Esophagus squamous epithelium (tissue), 5 donors: ENCODE results near the gene MBD5. TPM values are rescaled to one million over a fixed set of nuclear protein-coding genes. Genes with fewer than 3 reads are reported as not detected.

Experiments
- DNase-seq: peaks from one replicate; lab custom pipeline; 2025; lab: John Stamatoyannopoulos, UW
- H3K27ac ChIP-seq, 4 donors: fragments of 200-600 bp; sonication (generic); one replicate each; pipeline ENCODE4 v1.5.1; 2016 to 2019; ENCODE audit warnings: mild to moderate bottlenecking in 1 of 4
- H3K27me3 ChIP-seq, 4 donors: fragments of 200-600 bp; sonication (generic); 1 replicate in 3 of 4; 2 replicates in 1 of 4; pipeline versions ENCODE4 v1.5.1 to v1.6.0; 2017 to 2021; ENCODE audit warnings: antibody characterized with exemption in 1 of 4
- H3K36me3 ChIP-seq, 3 donors: fragments of 200-600 bp; sonication (generic); one replicate each; pipeline ENCODE4 v1.5.1; 2016 to 2019
- H3K4me1 ChIP-seq, 3 donors: fragments of 200-600 bp; sonication (generic); one replicate each; pipeline ENCODE4 v1.5.1; 2017 to 2019
- H3K4me3 ChIP-seq, 4 donors: fragments of 200-600 bp; sonication (generic); 1 replicate in 3 of 4; 2 replicates in 1 of 4; pipeline ENCODE4 v1.5.1; 2016 to 2019; ENCODE audit warnings: mild to moderate bottlenecking in 2 of 4, moderate library complexity in 1 of 4
- H3K9me3 ChIP-seq, 3 donors: fragments of 200-600 bp; sonication (generic); one replicate each; pipeline ENCODE4 v1.5.1; 2016 to 2019
- CTCF ChIP-seq, 6 experiments: fragments of 450-650 bp in 4 of 6; fragments of 200-600 bp in 2 of 6; sonication (generic) in 2 of 6; IDR thresholded peaks; one replicate each; pipeline ENCODE4 v1.5.1; 2016 to 2019; ENCODE audit warnings: antibody characterized with exemption in 6 of 6, mild to moderate bottlenecking in 4 of 6, moderate library complexity in 4 of 6
- POLR2A ChIP-seq, 4 donors: fragments of 450-650 bp; IDR thresholded peaks; one replicate each; pipeline ENCODE4 v1.6.1; 2017; ENCODE audit warnings: antibody characterized with exemption in 4 of 4, mild to moderate bottlenecking in 4 of 4, moderate library complexity in 3 of 4
- WGBS, 2 donors: methylation state at CpG; one replicate each; pipeline ENCODE4 v1.1.5; 2018; 5-methylcytosine and 5-hydroxymethylcytosine counted together
- intact Hi-C: fragments of 100-400 bp; cut with DNase I; formaldehyde crosslinking; loops from one replicate; pipeline ENCODE4 v1.15.0; 2022
- total RNA-seq, 4 donors: library from RNA; depleted of rRNA; stranded (reverse); fragments of >200 nt; gene quantifications; one replicate each; pipeline ENCODE4 v1.1.0, GENCODE V29; 2016
- donor health status: DM: yes; HTN: yes; CAD: no.

MBD5 gene
- total RNA-seq, 4 donors from 2014 or later: 11.8 to 23.8 (median 14.0) TPM

- H3K27me3 ChIP-seq: peaks cover 0 to 6% (median 0%) of the 10 kb centered on the region in 4 donors
- no peak overlapping the region for H3K27ac ChIP-seq
- TF ChIP-seq POLR2A (IDR thresholded peaks at IDR 0.05) (no peak), CTCF (IDR thresholded peaks at IDR 0.05) (no peak)
- intact Hi-C loops: no loop called here
- H3K4me3 ChIP-seq: no peak overlapping the region
- no peak for DNase-seq
- H3K4me1 ChIP-seq: peaks cover 0 to 8% (median 0%) of the 10 kb centered on the region in 3 donors
- 87 to 91% methylated on average over 7 to 8 of the region's 8 CpGs for WGBS, 2 donors
- H3K36me3 ChIP-seq: no peaks in the 10 kb centered on the region
- H3K9me3 ChIP-seq: no peaks in the 10 kb centered on the region
Measured at GRCh38 chr2:148533004-148533403, 512.1 kb downstream of the MBD5 start.

GRCh38 chr2:148533685-148534084 lies 512.8 kb downstream of the MBD5 start:
- no peaks in the 10 kb centered on the region for H3K36me3 ChIP-seq
- no peak for DNase-seq
- no peak overlapping the region for H3K4me3 ChIP-seq
- 66 to 81% methylated on average over 3 of the region's 3 CpGs for WGBS, 2 donors
- H3K9me3 ChIP-seq: no peaks in the 10 kb centered on the region
- H3K27me3 ChIP-seq: peaks cover 0 to 6% (median 0%) of the 10 kb centered on the region in 4 donors
- intact Hi-C loops: no loop called here
- H3K4me1 ChIP-seq: peaks cover 0 to 8% (median 0%) of the 10 kb centered on the region in 3 donors
- no peak for TF ChIP-seq POLR2A (IDR thresholded peaks at IDR 0.05)
- no peak for TF ChIP-seq CTCF (IDR thresholded peaks at IDR 0.05)
- H3K27ac ChIP-seq: no peak overlapping the region

GRCh38 chr2:148534416-148535204 lies 513.7 kb downstream of the MBD5 start:
- no peak for DNase-seq
- H3K36me3 ChIP-seq: no peaks in the 10 kb centered on the region
- no peak overlapping the region for H3K4me3 ChIP-seq
- no peaks in the 10 kb centered on the region for H3K9me3 ChIP-seq
- H3K27ac ChIP-seq: no peak overlapping the region
- intact Hi-C loops: no loop called here
- 39 to 48% methylated on average over 7 of the region's 12 CpGs for WGBS, 2 donors
- no peak for TF ChIP-seq POLR2A (IDR thresholded peaks at IDR 0.05)
- TF ChIP-seq CTCF (IDR thresholded peaks at IDR 0.05): no peak
- H3K27me3 ChIP-seq: peaks cover 0 to 6% (median 0%) of the 10 kb centered on the region in 4 donors
- H3K4me1 ChIP-seq: peaks cover 0 to 8% (median 0%) of the 10 kb centered on the region in 3 donors

GRCh38 chr2:148538375-148538774 lies 517.5 kb downstream of the MBD5 start:
- 33% methylated on average over 1 of the region's 1 CpG; no CpG with 5 or more reads in 1 of the 2 donors for whole genome bisulfite sequencing, 2 donors
- TF ChIP-seq CTCF (IDR thresholded peaks at IDR 0.05) (no peak), POLR2A (IDR thresholded peaks at IDR 0.05) (no peak)
- Histone ChIP-seq H3K4me3 (no peak overlapping the region), H3K27ac (no peak overlapping the region), H3K36me3 (no peaks in the 10 kb centered on the region), H3K9me3 (no peaks in the 10 kb centered on the region), H3K4me1 (peaks cover 0 to 8% (median 0%) of the 10 kb centered on the region in 3 donors), H3K27me3 (peaks cover 0 to 6% (median 0%) of the 10 kb centered on the region in 4 donors)
- intact Hi-C loops: no loop called here
- DNase-seq: no peak

- 67 to 80% methylated on average over 1 to 6 of the region's 8 CpGs for WGBS, 2 donors
- H3K4me1 ChIP-seq: peaks cover 0 to 2% (median 0%) of the 10 kb centered on the region in 3 donors
- H3K27ac ChIP-seq: no peak overlapping the region
- intact Hi-C loops: no loop called here
- no peaks in the 10 kb centered on the region for H3K27me3 ChIP-seq
- H3K4me3 ChIP-seq: no peak overlapping the region
- TF ChIP-seq CTCF (IDR thresholded peaks at IDR 0.05) (no peak), POLR2A (IDR thresholded peaks at IDR 0.05) (no peak)
- no peaks in the 10 kb centered on the region for H3K9me3 ChIP-seq
- DNase-seq: no peak
- H3K36me3 ChIP-seq: no peaks in the 10 kb centered on the region
Measured at GRCh38 chr2:148540022-148540421, 519.1 kb downstream of the MBD5 start.
